Left colon (tissue), 2 donors: Measurements from ENCODE around the gene NPTN. TPM values are rescaled to one million over a fixed set of nuclear protein-coding genes. Genes with fewer than 3 reads are reported as not detected.
"Not testable (repeated sequence)": the region's sequence is repeated elsewhere in the genome, so short reads cannot be mapped to it uniquely, and the experiment has no call there.

ENCODE experiments used
- ATAC-seq: fragments of 200-7000 bp; cut with Tn5 transposase; one replicate; pipeline ENCODE4 v1.9.1; 2020; ENCODE audit warnings: mild to moderate bottlenecking, moderate library complexity
- DNase-seq, 2 donors: peaks; one replicate each; pipeline ENCODE4 v3.0.0-alpha.2; 2020
- intact Hi-C, 2 donors: fragments of 100-400 bp; cut with DNase I in 1 of 2; cut with micrococcal nuclease in 1 of 2; formaldehyde crosslinking; loops; one replicate each; pipeline versions ENCODE4 v1.11.2 to v1.14.0; 2022; cut with DNase I, micrococcal nuclease
- total RNA-seq, 2 donors: library from RNA; stranded (reverse); fragmentation: NEBNext Ultra II Directional; extraction: Animal tissue kit (Norgen Biotek cat#: 25700); gene quantifications; one replicate each; pipeline ENCODE4 v1.2.1, GENCODE V29; 2021
- donor health status: DM: no; HTN: no; CAD: no.
- donor health status: DM: yes; HTN: yes; CAD: no.

The NPTN gene
- total RNA-seq, 2 donors from 2014 or later = 150 to 155 TPM

- intact Hi-C loops, ATAC-seq: not testable (repeated sequence)
- DNase-seq = peak in 1 of 2 donors; percentile 26
These were observed 6.3 kb upstream of the NPTN start for GRCh38 chr15:73639464-73639863.

- ATAC-seq = no peak
- DNase-seq = no peak
- intact Hi-C loops = loop anchor here in 1 of 2 donors (2.0 kb wide), 1 partner anchor 77 kb away; no protein-coding TSS in a partner anchor
These were observed 4.3 kb upstream of the NPTN start for GRCh38 chr15:73637527-73637926.

- no peak for ATAC-seq
- DNase-seq = no peak
- intact Hi-C loops = no loop called here
These were observed 854 bp upstream of the NPTN start for GRCh38 chr15:73633991-73634495.

GRCh38 chr15:73632670-73633058 is 525 bp downstream of the NPTN start:
- intact Hi-C loops = no loop called here
- peak; percentile 42 to 49 for DNase-seq
- peak; percentile 1 for ATAC-seq

GRCh38 chr15:73631915-73632669 is 1.1 kb downstream of the NPTN start:
- ATAC-seq (peak; percentile 9), DNase-seq (peak; percentile 25 to 69)
- intact Hi-C loops = no loop called here

GRCh38 chr15:73630921-73631362 is 2.2 kb downstream of the NPTN start:
- DNase-seq (no peak), ATAC-seq (no peak)
- intact Hi-C loops = no loop called here

- intact Hi-C loops = no loop called here
- ATAC-seq (no peak), DNase-seq (no peak)
These were observed 3.3 kb downstream of the NPTN start for GRCh38 chr15:73629798-73630429.

GRCh38 chr15:73628976-73629797 is 4.0 kb downstream of the NPTN start:
- ATAC-seq = no peak
- DNase-seq = no peak
- intact Hi-C loops = no loop called here

- ATAC-seq (no peak), DNase-seq (no peak)
- intact Hi-C loops = no loop called here
These were observed 5.1 kb downstream of the NPTN start for GRCh38 chr15:73628102-73628501.

- ATAC-seq (peak; percentile 43), DNase-seq (no peak)
- intact Hi-C loops = no loop called here
These were observed 7.1 kb downstream of the NPTN start for GRCh38 chr15:73626072-73626471.

GRCh38 chr15:73624530-73624929 is 8.7 kb downstream of the NPTN start:
- ATAC-seq = peak; percentile 18
- no peak for DNase-seq
- intact Hi-C loops = no loop called here

GRCh38 chr15:73621286-73621826 is 11.8 kb downstream of the NPTN start:
- DNase-seq (no peak), ATAC-seq (no peak)
- intact Hi-C loops = no loop called here

GRCh38 chr15:73620078-73620477 is 13.1 kb downstream of the NPTN start:
- ATAC-seq (no peak), DNase-seq (no peak)
- intact Hi-C loops = no loop called here

- ATAC-seq (no peak), DNase-seq (no peak)
- intact Hi-C loops = no loop called here
These were observed 15.3 kb downstream of the NPTN start for GRCh38 chr15:73617913-73618312.

GRCh38 chr15:73617301-73617831 is 15.8 kb downstream of the NPTN start:
- ATAC-seq (no peak), DNase-seq (no peak)
- intact Hi-C loops = no loop called here

GRCh38 chr15:73608941-73609340 is 24.2 kb downstream of the NPTN start:
- no peak for ATAC-seq
- intact Hi-C loops = no loop called here
- DNase-seq = no peak

- intact Hi-C loops = no loop called here
- ATAC-seq (no peak), DNase-seq (no peak)
These were observed 24.7 kb downstream of the NPTN start for GRCh38 chr15:73608475-73608874.

GRCh38 chr15:73607843-73608242 is 25.3 kb downstream of the NPTN start:
- DNase-seq (no peak), ATAC-seq (no peak)
- intact Hi-C loops = no loop called here

- no peak for DNase-seq
- intact Hi-C loops = no loop called here
- ATAC-seq = no peak
These were observed 25.8 kb downstream of the NPTN start for GRCh38 chr15:73607405-73607804.
